NCI-H1048 (cell line): Measurements from ENCODE around the gene MRPL12.

Source experiments
- DNase-seq: peaks from one replicate; lab custom pipeline; 2025; lab: John Stamatoyannopoulos, UW

The MRPL12 gene

DNA sequence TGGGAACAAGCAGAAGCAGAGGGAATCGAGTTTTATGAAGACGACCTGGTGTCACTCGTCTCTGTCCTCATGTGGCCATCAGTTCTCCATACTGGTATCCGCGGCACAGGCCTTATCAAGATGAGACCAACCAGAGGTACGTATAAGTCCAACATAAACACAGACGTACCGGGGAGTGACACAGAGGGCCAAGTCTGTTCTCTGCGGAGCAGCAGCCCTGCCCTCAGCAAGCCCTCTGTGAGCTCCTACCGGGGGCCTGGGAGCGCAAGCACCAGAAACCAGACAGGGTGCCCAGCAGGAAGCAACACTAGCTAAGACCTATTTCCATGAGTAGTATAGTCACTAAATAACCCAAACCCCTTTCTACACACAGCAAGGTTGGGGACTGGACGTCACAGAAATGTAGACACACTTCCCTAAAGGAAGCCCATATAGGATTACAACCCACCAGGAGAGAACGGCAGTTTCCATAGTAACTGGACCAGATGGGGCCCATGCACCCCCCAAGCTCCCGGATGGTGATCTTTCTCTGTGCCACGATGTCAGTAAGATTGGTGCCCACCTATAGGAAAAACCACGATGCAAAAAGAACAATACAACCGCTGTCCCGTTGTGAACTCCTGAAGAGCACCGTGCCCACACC lies 20.5 kb upstream of the MRPL12 start:
- DNase-seq = no peak

DNA sequence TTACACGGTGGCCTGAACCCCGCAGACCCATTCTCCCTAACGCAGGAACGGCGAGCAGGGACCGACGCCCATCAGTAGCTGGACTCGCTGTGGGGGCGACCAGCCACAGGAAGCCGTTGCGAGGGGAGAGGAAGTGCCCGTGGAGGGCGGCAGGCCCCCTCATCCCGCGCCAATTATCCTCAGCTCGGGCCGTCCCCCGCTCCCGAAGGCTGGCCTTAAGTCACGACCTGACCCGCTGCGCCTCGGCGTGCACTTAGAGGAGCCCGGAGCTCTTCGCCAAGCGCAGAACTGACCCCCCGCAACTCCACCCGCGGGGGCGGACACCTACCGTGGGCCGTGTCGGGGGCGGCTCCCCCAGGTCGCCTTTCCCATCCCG lies 20.0 kb upstream of the MRPL12 start:
- DNase-seq = no peak

DNA sequence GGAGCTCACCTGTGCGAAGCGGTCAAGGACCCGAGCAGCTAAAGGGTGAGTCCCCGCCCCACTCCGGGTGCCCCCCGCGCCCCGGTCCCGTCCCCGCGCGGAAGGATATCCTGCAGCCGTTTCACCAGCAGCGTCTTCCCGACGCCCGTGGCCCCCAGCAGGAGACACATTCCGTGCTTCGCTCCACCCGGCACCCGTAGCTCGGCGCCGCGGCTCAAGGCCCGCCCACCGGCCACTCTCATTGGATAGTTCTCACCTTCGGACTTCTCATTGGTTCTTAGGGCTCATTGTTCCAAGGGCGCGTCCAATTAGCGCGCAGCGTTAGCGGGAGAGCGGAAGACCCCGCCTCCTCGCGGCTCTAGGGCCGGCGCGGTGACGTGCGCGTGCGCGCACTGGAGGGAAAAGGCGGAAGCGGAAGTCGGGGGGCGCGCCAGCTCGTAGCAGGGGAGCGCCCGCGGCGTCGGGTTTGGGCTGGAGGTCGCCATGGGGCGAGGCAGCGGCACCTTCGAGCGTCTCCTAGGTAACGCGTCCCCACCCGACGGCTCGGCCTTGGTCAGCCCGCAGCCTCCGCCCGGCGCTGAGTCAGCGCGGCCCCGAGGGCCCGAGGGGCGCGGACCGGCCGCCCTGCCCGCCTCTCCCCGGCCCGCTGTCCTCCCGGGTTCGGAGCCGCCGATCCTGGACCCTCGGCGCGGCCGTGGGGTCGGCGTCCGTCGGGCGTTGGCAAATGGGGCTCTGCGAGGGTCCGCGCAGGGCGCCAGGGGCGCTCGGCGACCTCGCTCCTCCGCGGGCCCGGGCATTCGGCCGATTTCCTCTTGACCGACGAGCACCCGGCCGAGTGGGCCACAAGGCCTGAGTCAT lies 19.4 kb upstream of the MRPL12 start, which contains the start of the genes ARL16 and HGS:
TSS of gene ARL16 (minus strand) at position 214 of the 858 bp plus-strand sequence. CDS start at position 170, 44 bp downstream.
TSS of gene HGS (plus strand) at position 428 of the 858 bp plus-strand sequence. CDS start at position 484, 56 bp downstream.
- DNase-seq = peak; percentile 97

DNA sequence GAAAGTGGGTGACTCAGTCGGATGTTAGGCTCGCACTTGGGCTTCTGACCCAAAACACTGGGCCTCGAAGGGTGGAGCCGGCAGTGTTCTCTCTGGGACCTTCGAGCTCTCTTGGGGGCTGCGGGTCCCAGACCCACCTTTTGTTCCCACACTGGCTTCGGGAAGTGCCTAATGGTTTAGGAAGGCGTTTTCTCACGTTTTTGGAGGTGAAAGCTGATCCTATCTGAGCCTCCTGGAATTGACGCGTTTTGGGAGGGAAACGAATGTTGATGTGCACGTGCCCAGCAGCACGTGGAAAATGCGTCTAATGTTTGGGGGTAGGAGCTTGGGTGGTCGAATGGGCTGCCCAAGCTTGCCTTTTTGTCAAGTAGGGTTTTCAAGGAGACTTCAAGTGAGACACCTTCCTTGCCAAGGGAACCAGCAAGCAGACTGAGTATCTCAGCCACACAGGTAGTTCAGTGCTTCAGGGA lies 18.7 kb upstream of the MRPL12 start:
- no peak for DNase-seq

DNA sequence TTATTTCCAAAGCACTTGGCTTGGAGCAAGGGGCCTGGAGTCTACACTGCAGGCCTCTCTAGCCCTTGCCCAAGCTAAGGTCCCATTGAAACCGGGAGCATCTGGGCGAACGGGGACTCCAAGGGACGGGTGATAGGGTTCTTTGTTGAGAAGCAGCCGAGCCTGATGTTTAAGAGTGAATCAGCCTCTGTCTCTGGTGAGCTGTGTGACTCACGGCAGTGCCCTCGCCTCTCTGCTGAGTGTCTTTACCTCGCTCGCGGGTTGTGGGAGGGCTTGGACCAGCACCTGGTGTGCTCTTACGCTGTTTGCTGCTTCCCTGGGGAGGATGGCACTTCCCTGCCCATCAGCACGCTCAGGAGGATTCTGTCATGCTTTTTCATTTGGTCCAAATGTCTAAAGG lies 18.1 kb upstream of the MRPL12 start:
- DNase-seq = no peak

DNA sequence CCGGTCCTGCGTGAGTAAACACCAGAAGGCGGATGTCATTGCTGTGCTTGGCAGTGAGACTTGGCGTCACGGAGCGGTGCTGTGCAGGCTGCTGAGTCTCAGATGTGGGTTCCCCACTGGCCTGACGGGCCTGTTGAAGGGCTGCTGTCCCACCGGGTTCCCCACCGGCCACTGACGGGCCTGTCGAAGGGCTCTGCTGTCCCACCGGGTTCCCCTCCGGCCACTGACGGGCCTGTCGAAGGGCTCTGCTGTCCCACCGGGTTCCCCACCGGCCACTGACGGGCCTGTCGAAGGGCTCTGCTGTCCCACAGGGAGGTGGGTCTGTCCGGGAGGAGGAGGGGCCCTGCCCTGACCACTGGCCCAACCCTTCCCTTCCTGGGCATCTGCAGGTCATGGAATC lies 16.6 kb upstream of the MRPL12 start:
- no peak for DNase-seq

DNA sequence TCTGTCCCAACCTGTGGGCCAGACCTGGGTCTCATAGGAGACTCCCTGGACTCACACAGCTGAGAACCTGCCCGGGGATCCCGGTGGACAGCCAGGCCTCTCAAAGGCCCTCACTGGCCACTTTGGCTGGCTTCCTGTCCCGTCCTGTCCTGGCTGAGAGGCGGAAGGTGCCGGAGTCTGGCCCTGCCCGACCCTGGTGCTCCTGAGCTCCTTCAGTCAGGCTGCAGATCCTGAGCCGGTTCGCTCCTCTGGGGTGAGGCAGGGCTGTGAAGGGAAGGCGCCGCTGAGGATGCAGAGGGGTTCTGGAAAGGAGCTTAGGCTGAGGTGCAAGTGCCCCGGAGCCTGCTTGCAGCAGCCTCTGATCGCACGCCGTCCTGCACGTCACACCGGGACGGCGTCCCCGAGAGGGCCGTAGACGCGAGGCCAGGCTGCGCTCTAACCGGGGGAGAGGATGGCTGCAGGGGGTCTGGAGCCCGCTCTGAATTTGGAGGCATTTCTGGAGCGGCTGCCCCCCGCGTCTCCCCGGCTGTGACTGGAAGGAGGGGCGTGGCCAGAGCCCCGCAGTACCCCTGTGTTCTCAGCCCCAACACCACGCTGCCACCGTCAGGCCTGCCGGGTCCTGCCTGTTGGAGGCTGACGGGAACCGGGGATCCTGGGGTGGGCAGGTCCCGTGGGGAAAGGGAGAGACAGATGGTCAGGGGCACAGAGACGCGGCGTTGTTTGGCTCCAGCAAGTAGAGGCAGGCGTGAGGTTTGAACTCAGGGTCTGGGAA lies 15.2 kb upstream of the MRPL12 start:
- DNase-seq = no peak

DNA sequence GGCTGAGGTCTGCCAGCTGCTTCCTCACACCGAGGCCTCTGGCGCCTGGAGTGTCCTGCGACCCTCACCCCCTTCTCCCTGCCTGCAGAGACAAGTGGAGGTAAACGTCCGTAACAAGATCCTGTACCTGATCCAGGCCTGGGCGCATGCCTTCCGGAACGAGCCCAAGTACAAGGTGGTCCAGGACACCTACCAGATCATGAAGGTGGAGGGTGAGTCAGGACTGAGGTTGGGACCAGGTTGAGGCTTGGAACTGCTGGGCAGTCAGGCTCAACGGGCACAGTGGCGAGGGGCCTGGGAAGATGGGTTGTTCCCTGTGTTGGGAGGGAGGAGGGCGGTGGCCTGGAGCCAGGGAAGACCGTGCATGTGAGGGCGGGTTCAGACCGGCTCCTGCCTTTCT lies 14.6 kb upstream of the MRPL12 start:
- no peak for DNase-seq

DNA sequence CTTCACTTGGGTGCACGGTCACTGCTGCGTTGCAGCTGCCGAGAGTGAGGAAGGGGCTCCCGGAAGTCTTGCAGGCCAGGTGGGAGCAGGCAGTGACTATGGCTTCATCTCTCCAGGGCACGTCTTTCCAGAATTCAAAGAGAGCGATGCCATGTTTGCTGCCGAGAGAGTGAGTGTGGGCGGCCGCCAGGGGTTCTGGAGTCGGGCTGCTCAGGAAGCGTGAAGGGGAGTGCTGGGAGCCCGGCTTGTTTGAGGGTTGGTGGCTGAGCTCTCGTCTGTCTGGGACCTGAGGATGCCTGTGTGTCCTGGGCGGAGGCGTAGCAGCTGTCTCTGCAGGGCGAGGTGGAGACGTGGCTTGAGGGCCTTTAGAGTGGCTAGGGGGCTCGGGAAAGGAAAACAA lies 13.1 kb upstream of the MRPL12 start:
- DNase-seq = no peak

DNA sequence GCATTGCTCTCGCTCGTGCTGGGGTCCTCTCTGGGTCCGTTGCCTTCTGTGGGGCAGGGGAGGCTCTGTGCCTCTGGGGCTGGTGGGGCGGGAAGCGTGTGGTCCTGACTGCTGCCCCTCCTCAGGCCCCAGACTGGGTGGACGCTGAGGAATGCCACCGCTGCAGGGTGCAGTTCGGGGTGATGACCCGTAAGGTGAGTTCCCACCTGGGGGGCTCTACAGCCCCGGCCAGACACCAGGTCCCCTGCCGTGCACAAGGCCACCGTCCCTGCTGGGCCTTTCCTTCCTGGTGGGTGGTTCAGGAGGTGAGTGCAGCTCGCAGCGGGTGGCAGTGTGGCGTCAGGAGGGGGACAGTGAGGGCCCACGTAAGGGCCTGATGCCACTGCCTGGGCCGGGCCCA lies 12.6 kb upstream of the MRPL12 start:
- DNase-seq = no peak

DNA sequence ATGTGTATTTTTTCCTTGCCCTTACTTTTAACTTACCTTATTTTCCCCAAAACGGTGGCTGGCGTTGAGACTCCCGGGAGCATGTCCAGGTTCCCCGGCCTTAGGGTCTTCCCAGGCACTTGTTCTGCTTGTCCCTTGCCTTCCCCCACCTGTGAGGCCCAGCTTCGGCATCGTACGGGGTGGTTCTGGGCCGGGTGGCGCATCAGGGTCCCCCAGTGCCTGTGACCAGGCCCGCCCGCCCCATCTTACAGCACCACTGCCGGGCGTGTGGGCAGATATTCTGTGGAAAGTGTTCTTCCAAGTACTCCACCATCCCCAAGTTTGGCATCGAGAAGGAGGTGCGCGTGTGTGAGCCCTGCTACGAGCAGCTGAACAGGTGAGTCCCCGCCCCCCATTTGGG lies 12.0 kb upstream of the MRPL12 start:
- DNase-seq = no peak

DNA sequence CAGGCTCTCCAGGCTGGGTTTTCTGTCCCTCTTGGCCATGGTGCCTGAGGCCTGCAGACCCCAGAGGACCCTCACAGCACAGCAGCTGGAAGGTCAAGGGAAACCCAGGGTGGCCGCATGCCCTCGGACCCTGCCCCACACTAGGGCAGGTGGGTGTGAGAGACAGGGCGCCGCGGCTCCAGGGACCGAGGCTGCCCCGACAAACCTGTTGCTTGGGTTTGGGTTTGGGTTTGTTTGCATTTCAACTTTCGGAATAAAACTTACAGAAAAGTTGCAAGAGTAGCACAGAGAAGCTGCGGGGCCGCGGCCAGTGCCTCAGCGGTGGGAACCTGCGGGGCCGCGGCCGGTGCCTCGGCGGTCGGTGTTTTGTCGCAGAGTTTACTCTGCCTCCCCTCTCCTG lies 11.6 kb upstream of the MRPL12 start:
- no peak for DNase-seq

DNA sequence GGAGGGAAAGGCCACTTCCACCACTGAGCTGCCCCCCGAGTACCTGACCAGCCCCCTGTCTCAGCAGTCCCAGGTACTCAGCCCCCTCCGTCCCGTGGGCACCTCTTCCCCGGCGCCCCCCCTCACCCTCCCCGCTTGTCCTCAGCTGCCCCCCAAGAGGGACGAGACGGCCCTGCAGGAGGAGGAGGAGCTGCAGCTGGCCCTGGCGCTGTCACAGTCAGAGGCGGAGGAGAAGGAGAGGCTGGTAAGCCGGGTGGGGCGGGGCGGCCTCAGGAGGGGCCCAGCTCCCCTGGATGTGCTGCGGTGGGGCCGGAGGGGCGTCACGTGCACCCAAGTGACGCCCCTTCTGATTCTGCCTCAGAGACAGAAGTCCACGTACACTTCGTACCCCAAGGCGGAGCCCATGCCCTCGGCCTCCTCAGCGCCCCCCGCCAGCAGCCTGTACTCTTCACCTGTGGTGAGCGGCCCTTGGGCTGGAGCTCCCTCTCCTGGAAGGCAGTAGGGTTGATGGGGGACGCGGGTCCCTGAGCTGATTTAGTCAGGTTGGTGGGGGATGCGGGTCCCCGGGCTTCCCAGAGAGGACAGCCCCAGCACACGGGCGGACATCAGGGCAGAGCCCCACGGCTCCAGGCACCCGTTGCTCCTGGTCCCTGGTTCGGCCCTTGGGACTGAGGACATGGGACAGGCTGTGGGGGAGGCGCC lies 9.5 kb upstream of the MRPL12 start:
- DNase-seq = no peak

DNA sequence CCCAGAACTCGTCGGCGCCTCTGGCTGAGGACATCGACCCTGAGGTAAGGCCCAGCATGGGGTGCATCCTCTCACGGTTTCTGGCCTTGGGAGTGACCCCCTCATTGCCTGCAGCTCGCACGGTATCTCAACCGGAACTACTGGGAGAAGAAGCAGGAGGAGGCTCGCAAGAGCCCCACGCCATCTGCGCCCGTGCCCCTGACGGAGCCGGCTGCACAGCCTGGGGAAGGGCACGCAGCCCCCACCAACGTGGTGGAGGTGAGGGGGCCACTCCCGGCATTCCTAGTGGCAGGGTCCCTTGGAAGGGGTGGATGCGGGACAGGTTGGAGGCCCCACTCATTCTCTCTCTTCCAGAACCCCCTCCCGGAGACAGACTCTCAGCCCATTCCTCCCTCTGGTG lies 8.4 kb upstream of the MRPL12 start:
- no peak for DNase-seq

DNA sequence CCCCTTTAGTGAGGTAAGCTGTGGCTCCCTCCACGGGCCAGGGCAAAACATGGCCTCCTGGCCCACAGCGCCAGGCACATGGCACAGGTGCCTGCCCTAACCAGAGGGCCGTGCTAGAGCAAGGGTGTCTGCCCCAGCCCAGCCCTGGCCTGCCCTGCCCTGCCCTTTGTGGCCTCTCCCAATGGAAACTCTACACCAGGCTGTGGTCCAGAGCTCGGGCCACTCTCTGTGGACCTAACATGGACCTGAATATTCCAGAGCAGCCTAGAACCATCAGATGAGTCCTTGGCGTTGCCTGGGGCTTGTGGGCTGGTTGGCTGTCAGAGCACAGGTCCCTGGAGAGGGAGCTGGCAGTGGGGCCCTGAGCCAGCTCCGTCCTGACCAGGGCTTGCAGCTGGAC lies 8.0 kb upstream of the MRPL12 start:
- DNase-seq = no peak

DNA sequence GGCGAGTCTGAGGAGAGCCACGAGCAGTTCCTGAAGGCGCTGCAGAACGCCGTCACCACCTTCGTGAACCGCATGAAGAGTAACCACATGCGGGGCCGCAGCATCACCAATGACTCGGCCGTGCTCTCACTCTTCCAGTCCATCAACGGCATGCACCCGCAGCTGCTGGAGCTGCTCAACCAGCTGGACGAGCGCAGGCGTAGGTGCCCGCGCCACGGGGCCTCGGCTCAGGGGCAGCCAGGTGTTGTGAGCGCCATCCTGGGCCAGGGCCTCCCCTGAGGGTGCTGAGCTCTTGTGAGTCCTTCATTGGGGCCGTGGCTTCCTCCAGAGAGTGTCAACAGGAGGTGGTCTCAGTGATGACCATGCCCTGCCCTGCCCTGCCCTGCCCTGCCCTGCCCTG lies 7.4 kb upstream of the MRPL12 start:
- no peak for DNase-seq

DNA sequence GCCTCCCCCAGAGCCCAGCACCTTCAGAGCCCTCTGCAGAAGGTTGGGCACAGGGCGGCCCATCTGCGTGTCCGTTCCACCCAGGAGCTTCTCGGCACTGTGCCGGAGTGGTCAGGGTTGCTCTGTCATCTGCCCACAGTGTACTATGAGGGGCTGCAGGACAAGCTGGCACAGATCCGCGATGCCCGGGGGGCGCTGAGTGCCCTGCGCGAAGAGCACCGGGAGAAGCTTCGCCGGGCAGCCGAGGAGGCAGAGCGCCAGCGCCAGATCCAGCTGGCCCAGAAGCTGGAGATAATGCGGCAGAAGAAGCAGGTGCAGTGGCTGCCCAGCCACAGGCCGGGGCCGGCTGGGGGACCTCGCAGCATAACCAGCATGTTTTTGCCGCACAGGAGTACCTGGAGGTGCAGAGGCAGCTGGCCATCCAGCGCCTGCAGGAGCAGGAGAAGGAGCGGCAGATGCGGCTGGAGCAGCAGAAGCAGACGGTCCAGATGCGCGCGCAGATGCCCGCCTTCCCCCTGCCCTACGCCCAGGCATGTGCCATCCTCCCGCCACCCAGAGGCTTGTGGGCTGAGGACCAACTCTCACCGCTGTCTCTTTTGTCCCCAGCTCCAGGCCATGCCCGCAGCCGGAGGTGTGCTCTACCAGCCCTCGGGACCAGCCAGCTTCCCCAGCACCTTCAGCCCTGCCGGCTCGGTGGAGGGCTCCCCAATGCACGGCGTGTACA lies 6.8 kb upstream of the MRPL12 start:
- DNase-seq = no peak

DNA sequence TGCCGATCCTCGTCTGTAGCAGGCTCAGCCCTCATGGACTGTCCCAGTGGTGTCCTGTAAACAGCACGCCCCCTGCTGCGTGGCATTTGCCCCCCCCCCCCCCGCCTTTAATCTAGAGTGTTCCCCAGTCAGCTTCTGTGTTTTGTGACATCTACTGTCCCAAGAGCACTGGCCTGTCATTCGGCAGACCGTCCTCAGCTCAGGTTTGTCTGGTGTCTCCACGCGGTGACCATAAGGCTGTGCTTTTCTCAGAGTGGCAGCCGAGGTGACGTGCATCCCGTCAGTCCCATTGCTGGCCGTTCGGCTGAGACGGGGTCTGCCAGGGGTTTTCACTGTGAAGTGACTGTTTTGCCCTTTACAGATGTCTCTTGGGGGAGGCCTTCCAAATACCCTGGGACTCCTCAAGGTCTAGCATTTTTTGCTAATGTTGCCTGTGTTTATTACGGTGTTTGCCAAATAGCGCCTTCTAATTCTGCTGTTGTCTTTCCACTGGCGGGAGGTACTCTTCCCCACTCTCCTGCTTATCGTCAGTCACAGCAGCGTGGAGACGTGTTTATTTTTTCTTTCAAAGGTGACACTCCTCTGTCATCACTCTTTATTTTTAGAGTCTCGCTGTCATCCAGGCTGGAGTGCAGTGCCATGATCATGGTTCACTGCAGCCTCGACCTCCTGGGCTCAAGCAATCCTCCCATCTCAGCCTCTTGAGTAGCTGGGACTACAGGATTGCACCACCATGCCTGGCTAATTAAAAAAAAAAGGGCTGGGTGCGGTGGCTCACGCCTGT lies 5.7 kb upstream of the MRPL12 start:
- no peak for DNase-seq

DNA sequence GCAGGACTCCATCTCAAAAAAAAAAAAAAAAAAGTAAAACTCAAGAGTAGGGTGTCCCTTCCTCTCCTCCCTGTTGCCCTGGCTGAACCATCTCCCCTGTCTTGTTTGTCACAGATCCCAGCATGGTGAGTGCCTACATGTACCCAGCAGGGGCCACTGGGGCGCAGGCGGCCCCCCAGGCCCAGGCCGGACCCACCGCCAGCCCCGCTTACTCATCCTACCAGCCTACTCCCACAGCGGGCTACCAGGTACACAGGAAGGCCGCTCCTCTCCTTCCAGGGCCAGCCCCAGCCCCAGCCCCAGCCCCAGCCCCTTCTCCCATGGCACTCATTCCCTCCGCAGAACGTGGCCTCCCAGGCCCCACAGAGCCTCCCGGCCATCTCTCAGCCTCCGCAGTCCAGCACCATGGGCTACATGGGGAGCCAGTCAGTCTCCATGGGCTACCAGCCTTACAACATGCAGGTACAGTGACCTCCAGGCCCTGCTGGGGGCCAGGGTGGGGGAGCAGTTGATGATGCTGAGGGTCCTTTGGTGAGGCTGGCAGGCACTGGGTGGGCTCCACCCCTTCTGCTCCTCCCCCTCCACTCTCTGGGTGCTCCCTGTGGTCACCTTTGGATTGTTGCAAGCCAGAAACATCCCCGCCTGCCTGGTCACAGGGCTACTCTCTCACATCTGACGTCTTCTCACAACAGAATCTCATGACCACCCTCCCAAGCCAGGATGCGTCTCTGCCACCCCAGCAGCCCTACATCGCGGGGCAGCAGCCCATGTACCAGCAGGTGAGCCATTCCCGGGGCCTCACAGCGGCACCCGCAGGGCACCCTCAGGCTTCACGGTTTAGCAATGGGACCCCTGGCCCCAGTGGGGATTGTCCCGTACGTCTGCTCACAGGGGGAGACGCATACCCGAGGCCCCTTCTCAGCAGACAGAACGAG lies 2.5 kb upstream of the MRPL12 start:
- DNase-seq = no peak
